Measurements from ENCODE around the gene SFTPB.

DNA sequence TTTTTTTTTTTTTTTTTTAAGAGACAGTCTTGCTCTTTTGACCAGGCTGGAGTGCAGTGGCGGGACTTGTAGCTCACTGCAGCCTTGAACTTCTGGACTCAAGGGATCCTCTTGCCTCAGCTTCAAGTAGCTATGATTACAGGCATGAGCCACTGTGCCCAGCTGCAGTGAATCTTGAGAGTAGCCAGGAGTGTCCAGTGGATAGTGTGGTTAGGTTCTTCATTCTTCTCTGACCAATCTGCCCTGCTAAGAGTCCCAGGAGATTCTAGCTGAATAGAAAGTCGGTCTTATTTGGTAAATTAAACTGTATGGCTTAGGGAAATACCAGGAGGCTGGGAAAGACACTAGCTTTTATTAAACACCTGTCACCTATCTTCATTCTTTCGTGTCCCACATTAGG, 36.7 kb downstream of the SFTPB start:
- no peak for TF ChIP-seq POLR2A (IDR thresholded peaks at IDR 0.05)
- no peak for TF ChIP-seq CTCF (IDR thresholded peaks at IDR 0.05)
- no peak for TF ChIP-seq POLR2AphosphoS5 (IDR thresholded peaks at IDR 0.05)
